Liver (tissue), 2 donors: ENCODE results near the gene SURF2.
"Not testable (repeated sequence)": the region's sequence is repeated elsewhere in the genome, so short reads cannot be mapped to it uniquely, and the experiment has no call there.

ENCODE experiments used
- TF ChIP-seq, protein P1 (sequence below): fragments of 150-350 bp; IDR thresholded peaks from 2 replicates; pipeline ENCODE4 v1.5.1; 2017; ENCODE audit warnings: improper control_type of control experiment, low read depth, low read length; ENCODE audit not compliant: missing input control
- TF ChIP-seq, protein P2 (sequence below): IDR thresholded peaks from 2 replicates; pipeline ENCODE4 v1.6.1; 2016; ENCODE audit warnings: antibody characterized with exemption
- donor health status: healthy.

DNA sequence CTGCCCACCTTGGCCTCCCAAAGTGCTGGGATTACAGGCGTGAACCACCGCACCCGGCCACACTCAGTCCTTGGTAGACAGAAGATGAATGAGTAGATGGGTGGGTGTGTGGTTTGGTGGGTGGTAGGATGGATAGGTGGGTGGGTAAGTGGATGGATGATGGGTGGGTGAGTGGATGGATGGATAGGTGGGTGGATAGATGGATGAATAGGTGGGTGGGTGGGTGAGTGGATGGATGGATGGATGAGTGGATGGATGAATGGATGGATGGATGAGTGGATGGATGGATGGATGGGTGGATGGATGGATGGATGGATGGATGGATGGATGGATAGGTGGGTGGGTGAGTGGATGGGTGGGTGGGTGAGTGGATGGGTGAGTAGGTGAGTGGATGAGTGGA lies 36.0 kb downstream of the SURF2 start:
- TF ChIP-seq, protein P1, sequence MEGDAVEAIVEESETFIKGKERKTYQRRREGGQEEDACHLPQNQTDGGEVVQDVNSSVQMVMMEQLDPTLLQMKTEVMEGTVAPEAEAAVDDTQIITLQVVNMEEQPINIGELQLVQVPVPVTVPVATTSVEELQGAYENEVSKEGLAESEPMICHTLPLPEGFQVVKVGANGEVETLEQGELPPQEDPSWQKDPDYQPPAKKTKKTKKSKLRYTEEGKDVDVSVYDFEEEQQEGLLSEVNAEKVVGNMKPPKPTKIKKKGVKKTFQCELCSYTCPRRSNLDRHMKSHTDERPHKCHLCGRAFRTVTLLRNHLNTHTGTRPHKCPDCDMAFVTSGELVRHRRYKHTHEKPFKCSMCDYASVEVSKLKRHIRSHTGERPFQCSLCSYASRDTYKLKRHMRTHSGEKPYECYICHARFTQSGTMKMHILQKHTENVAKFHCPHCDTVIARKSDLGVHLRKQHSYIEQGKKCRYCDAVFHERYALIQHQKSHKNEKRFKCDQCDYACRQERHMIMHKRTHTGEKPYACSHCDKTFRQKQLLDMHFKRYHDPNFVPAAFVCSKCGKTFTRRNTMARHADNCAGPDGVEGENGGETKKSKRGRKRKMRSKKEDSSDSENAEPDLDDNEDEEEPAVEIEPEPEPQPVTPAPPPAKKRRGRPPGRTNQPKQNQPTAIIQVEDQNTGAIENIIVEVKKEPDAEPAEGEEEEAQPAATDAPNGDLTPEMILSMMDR, result not testable (repeated sequence)
- TF ChIP-seq, protein P2, sequence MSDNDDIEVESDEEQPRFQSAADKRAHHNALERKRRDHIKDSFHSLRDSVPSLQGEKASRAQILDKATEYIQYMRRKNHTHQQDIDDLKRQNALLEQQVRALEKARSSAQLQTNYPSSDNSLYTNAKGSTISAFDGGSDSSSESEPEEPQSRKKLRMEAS, result not testable (repeated sequence)
